AG04450 (cell line): ENCODE measurements around the gene WIPI1. TPM values are rescaled to one million over a fixed set of nuclear protein-coding genes. Genes with fewer than 3 reads are reported as not detected.

Source experiments
- CTCF ChIA-PET: fragments of 300-600, 350-600 bp; formaldehyde crosslinking; extraction: SDS; loops from one replicate; lab custom pipeline; 2022; ENCODE audit warnings: antibody characterized with exemption, inconsistent platforms; lab: Charles Lee
- POLR2A ChIA-PET: fragments of 350-600 bp; formaldehyde crosslinking; extraction: SDS; loops from one replicate; lab custom pipeline; 2021; ENCODE audit warnings: antibody characterized with exemption, inconsistent platforms; lab: Yijun Ruan, JAX
- DNase-seq: peaks from one replicate; pipeline ENCODE4 v3.0.0-alpha.2; 2011; ENCODE audit warnings: low read depth, low spot score
- H3K27ac ChIP-seq: one replicate; pipeline ENCODE4 v1.5.1; 2012; ENCODE audit warnings: low read depth, low read length, control low read depth
- H3K27me3 ChIP-seq: one replicate; pipeline ENCODE4 v1.6.0; 2012; ENCODE audit warnings: low read length; ENCODE audit not compliant: control insufficient read depth, insufficient read depth
- H3K4me3 ChIP-seq: 2 replicates; pipeline ENCODE4 v1.5.1; 2011; ENCODE audit warnings: mild to moderate bottlenecking, low read depth, low read length, control low read depth
- H3K9me3 ChIP-seq: 2 replicates; pipeline ENCODE4 v1.5.1; 2012; ENCODE audit warnings: low read length; ENCODE audit not compliant: control insufficient read depth, insufficient read depth
- CTCF ChIP-seq: IDR thresholded peaks from 2 replicates; pipeline ENCODE4 v1.5.1; 2011; ENCODE audit warnings: low read depth, low read length, control low read depth, inconsistent platforms
- polyA plus RNA-seq: library from polyadenylated mRNA; depleted of rRNA; stranded (reverse); fragments of >200 nt; gene quantifications from 2 replicates; pipeline ENCODE4 v1.2.3, GENCODE V29; 2011

WIPI1 gene
- polyA plus RNA-seq, 1 experiment = 125 TPM

DNA sequence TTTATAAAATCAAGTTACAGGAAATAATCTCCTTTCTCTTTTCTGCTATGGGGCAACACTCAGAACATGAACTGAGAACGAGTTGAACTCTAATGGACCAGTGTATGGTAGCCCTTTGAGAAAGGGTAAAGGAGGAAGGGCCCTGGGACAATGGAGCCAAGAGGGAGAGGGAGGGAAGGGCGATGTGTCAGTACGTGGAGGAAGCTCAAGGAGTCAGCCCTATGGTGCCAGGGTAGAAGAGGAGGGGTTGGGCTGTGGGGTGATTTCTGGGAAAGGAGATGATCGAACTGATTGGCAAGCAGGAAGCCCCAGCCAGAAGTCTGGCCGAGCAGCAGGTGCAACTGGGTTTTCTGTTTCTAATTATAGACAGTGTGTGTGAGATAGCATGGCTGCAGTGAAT, 4.3 kb upstream of the WIPI1 start:
- H3K27ac ChIP-seq = no peak overlapping the region
- no peak for TF ChIP-seq CTCF
- H3K4me3 ChIP-seq = no peak overlapping the region
- ChIA-PET POLR2A (no interaction called here), CTCF (interaction anchor here (1.1 to 4.5 kb wide), 2 partner anchors 25 to 289 kb away, joined by 4 to 19 read pairs; no protein-coding TSS in a partner anchor)
- H3K9me3 ChIP-seq = no peaks in the 10 kb centered on the region
- no peak for DNase-seq
- peaks cover 17% of the 10 kb centered on the region for H3K27me3 ChIP-seq

DNA sequence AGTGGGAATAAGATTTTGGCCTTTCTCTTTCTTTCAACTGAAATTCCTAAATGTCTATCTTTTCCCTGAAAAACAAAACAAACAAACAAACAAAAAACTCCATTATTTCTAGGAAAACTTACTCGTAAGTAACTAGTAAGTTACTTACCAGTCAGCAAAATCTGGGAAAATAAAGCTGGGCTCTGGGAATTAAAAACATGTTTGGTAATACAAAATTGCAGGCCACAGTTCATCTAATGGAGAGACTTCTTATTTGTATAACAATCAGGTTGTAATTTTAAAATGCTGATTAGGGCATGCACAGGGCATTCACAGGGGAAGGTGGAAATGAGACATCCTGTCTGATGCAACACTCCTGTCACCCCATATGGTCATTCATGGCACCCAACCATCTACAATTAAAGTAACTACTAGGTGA, 3.8 kb upstream of the WIPI1 start:
- no peak for TF ChIP-seq CTCF
- no peak for DNase-seq
- Histone ChIP-seq H3K27me3 (peaks cover 17% of the 10 kb centered on the region), H3K4me3 (no peak overlapping the region), H3K27ac (no peak overlapping the region), H3K9me3 (no peaks in the 10 kb centered on the region)
- ChIA-PET POLR2A (no interaction called here), CTCF (interaction anchor here (1.1 to 4.5 kb wide), 2 partner anchors 261 to 289 kb away, joined by 3 to 19 read pairs; no protein-coding TSS in a partner anchor)

DNA sequence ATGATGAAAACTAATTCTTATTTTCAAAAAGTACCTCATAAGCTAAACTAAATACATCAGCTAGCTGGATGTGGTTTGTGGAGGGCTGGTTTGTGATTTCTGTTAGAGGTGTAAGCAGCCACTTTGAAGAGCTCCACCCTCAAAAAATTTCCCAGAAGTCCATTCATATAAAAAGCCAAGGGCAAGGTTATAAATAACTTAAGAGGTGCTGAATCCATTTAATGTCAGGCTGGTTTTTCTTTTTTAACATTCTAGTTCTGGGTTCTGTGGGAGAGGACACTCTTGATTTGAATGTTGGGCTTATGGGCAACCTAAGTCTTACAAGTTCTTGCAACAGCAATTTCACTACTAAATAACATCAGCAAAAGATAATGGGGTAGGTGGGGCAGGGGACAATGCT, 3.4 kb upstream of the WIPI1 start:
- ChIA-PET POLR2A (no interaction called here), CTCF (interaction anchor here (1.1 to 4.5 kb wide), 3 partner anchors 24 to 288 kb away, joined by 3 to 19 read pairs (median 16); no protein-coding TSS in a partner anchor)
- Histone ChIP-seq H3K9me3 (no peaks in the 10 kb centered on the region), H3K27ac (no peak overlapping the region), H3K4me3 (no peak overlapping the region), H3K27me3 (peaks cover 17% of the 10 kb centered on the region)
- no peak for DNase-seq
- TF ChIP-seq CTCF = no peak

- CTCF ChIA-PET = interaction anchor here (1.1 to 4.5 kb wide), 4 partner anchors 24 to 288 kb away, joined by 3 to 19 read pairs (median 10); no protein-coding TSS in a partner anchor
- no peaks in the 10 kb centered on the region for H3K9me3 ChIP-seq
- POLR2A ChIA-PET = no interaction called here
- TF ChIP-seq CTCF = no peak
- H3K27me3 ChIP-seq = peaks cover 17% of the 10 kb centered on the region
- no peak for DNase-seq
- no peak overlapping the region for H3K4me3 ChIP-seq
- no peak overlapping the region for H3K27ac ChIP-seq
Observed at GRCh38 chr17:68460146-68460545, 2.9 kb upstream of the WIPI1 start.

GRCh38 chr17:68459037-68459639, 1.8 kb upstream of the WIPI1 start:
- Histone ChIP-seq H3K4me3 (no peak overlapping the region), H3K27me3 (peaks cover 17% of the 10 kb centered on the region), H3K9me3 (no peaks in the 10 kb centered on the region), H3K27ac (no peak overlapping the region)
- CTCF ChIA-PET = interaction anchor here (0.5 to 5.1 kb wide), 8 partner anchors 7 to 958 kb away, joined by 3 to 28 read pairs (median 11); partner anchors contain the start of gene AMZ2
- POLR2A ChIA-PET = interaction anchor here (0.6 to 2.0 kb wide), 2 partner anchors 16 to 40 kb away, joined by 3 to 4 read pairs; no protein-coding TSS in a partner anchor
- DNase-seq = no peak
- no peak for TF ChIP-seq CTCF
